K562 (cell line): ENCODE data around the gene GRWD1. TPM values are rescaled to one million over a fixed set of nuclear protein-coding genes. Genes with fewer than 3 reads are reported as not detected.

Source experiments
- AFF1 ChIP-seq, 2 experiments: fragments of 450-650 bp; IDR thresholded peaks; 2 replicates each; pipeline ENCODE4 v1.6.1; 2018; ENCODE audit warnings: mild to moderate bottlenecking in 2 of 2, low read depth in 1 of 2; ENCODE audit not compliant: partially characterized antibody in 2 of 2
- E2F1 ChIP-seq: sonication (generic); formaldehyde crosslinking; IDR thresholded peaks from 2 replicates; pipeline ENCODE4 v1.8.1; 2023; ENCODE audit warnings: mild to moderate bottlenecking, missing genetic modification reagents, moderate library complexity
- ETS2 ChIP-seq: IDR thresholded peaks from 2 replicates; pipeline ENCODE4 v1.6.1; 2016; ENCODE audit warnings: borderline replicate concordance, missing genetic modification characterization, mild to moderate bottlenecking, moderate library complexity, missing compliant biosample characterization; ENCODE audit not compliant: poor library complexity, severe bottlenecking
- HDAC2 ChIP-seq: fragments of 450-650 bp; IDR thresholded peaks from 2 replicates; pipeline ENCODE4 v1.6.1; 2016; ENCODE audit warnings: mild to moderate bottlenecking
- HDGF ChIP-seq: fragments of 450-650 bp; IDR thresholded peaks from 2 replicates; pipeline ENCODE4 v1.6.1; 2016
- HNRNPUL1 ChIP-seq: fragments of 200-400 bp; formaldehyde crosslinking; IDR thresholded peaks from 2 replicates; pipeline ENCODE4 v1.6.1; 2017; ENCODE audit warnings: low read length
- LCOR ChIP-seq: sonication (generic); formaldehyde crosslinking; IDR thresholded peaks from 2 replicates; pipeline ENCODE4 v1.8.0; 2022; ENCODE audit warnings: mild to moderate bottlenecking, missing genetic modification reagents
- SRSF9 ChIP-seq: fragments of 200-400 bp; formaldehyde crosslinking; IDR thresholded peaks from 2 replicates; pipeline ENCODE4 v1.6.1; 2017; ENCODE audit warnings: low read depth, low read length, borderline replicate concordance
- THAP7 ChIP-seq: fragments of 250-450 bp; sonication (Bioruptor Pico); IDR thresholded peaks from 2 replicates; pipeline ENCODE4 v1.5.0; 2021
- USF2 ChIP-seq: sonication (generic); formaldehyde crosslinking; IDR thresholded peaks from 2 replicates; pipeline ENCODE4 v1.5.0; 2020; ENCODE audit warnings: missing genetic modification reagents
- ZNF431 ChIP-seq: sonication (generic); formaldehyde crosslinking; IDR thresholded peaks from 2 replicates; pipeline ENCODE4 v1.8.0; 2022; ENCODE audit warnings: mild to moderate bottlenecking, missing genetic modification reagents
- ZNF609 ChIP-seq: sonication (generic); formaldehyde crosslinking; IDR thresholded peaks from 2 replicates; pipeline ENCODE4 v1.8.1; 2023; ENCODE audit warnings: missing genetic modification reagents, mild to moderate bottlenecking, borderline replicate concordance
- ZNF778 ChIP-seq: fragments of 450-650 bp; formaldehyde crosslinking; IDR thresholded peaks from 2 replicates; pipeline ENCODE4 v1.4.0; 2020; ENCODE audit warnings: mild to moderate bottlenecking, moderate library complexity
- polyA plus RNA-seq, 8 experiments: library from polyadenylated mRNA; depleted of rRNA in 4 of 8; stranded (reverse) in 5 of 8; unstranded in 3 of 8; fragments of >200 nt; fragmentation: Nextera tagmentation in 2 of 8; fragmentation: Illumina TruSeq in 1 of 8; extraction: Ambion mirVana in 2 of 8; extraction: Trizol in 1 of 8; gene quantifications; 2 replicates each; pipeline versions ENCODE4 v1.2.1 to v1.2.3, GENCODE V29; 2011 to 2014; ENCODE audit warnings: inconsistent platforms in 1 of 8, missing spikeins in 1 of 8
- total RNA-seq, 7 experiments: library from RNA; depleted of rRNA in 6 of 7; stranded (reverse); fragments of >200 nt in 6 of 7; fragmentation: Illumina TruSeq in 2 of 7; extraction: Trizol in 2 of 7; gene quantifications; 2 replicates each; pipeline versions ENCODE4 v1.2.1 to v1.2.3, GENCODE V29; 2011 to 2021; ENCODE audit warnings: low replicate concordance in 1 of 7

GRWD1 gene
- total and polyA plus RNA-seq, 9 of the 15 experiments (the other 6 are each of a cell fraction or from before 2014, with no cell fraction given) = 1.5 to 87.2 (median 24.5) TPM

- no peak for TF ChIP-seq USF2 (CRISPR knock-in tag)
- TF ChIP-seq ETS2 (tag) = no peak
- TF ChIP-seq ZNF778 (CRISPR knock-in tag) = no peak
- no peak for TF ChIP-seq E2F1
- no peak for TF ChIP-seq SRSF9
- TF ChIP-seq THAP7 = no peak
- TF ChIP-seq HDAC2 = 0 out of 2 replicates have a peak, but pooled peaks have one; percentile 34
- TF ChIP-seq AFF1 (IDR thresholded peaks at IDR 0.05; ENCODE audit: low read depth in 1 of 2, partially characterized antibody in 2 of 2) = no peak
- TF ChIP-seq HDGF = no peak
- no peak for TF ChIP-seq HNRNPUL1
- TF ChIP-seq ZNF431 (CRISPR knock-in tag) = no peak
- peak; percentile 58; the same call in 1 of the 2 replicates for TF ChIP-seq ZNF609 (CRISPR knock-in tag)
- TF ChIP-seq LCOR (CRISPR knock-in tag) = no peak
These were observed 43.9 kb downstream of the GRWD1 start (continued) for GRCh38 chr19:48489608-48490216.
